ENCODE measurements around the gene RTKN.

The RTKN gene

DNA sequence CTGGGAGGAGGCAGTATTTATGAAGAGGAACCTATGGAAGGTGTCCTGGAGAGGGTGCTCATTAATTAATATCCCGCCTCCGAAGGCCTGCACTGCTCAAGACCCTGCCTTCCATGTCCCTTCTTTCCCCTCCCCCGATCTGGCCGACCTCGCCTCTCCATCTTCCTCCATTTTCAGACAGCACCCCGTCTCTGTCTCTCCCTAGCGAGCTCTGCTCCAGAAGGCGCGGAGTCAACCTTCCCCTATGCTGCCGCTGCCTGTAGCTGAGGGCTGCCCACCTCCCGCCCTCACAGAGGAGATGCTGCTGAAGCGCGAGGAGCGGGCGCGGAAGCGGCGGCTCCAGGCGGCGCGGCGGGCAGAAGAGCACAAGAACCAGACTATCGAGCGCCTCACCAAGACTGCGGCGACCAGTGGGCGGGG, 15.4 kb upstream of the RTKN start:
- H4K20me1 ChIP-seq (ENCODE audit: insufficient read depth, low read length, poor library complexity, severe bottlenecking), result no peaks in the 10 kb centered on the region
- no peaks in the 10 kb centered on the region for H3K27me3 ChIP-seq (ENCODE audit: insufficient read depth, low read length, poor library complexity, severe bottlenecking)
- H3K4me3 ChIP-seq (ENCODE audit: low read length, poor library complexity, severe bottlenecking), result peak overlapping the region; percentile 97
- no peaks in the 10 kb centered on the region for H3K9me2 ChIP-seq (replicated peaks; ENCODE audit: low read depth, low read length)
- no peaks in the 10 kb centered on the region; the same call in 1 of the 2 replicates for H3K36me3 ChIP-seq (ENCODE audit: insufficient read depth, low read length)
- peaks cover 35% of the 10 kb centered on the region for H3K79me2 ChIP-seq (ENCODE audit: insufficient read depth, low read length)
- peak overlapping the region; percentile 95 for H3K9ac ChIP-seq (ENCODE audit: low read depth, low read length, poor library complexity, severe bottlenecking)
- peak overlapping the region; percentile 98 for H3K4me2 ChIP-seq (ENCODE audit: low read depth, low read length, poor library complexity, severe bottlenecking)
- no peaks in the 10 kb centered on the region for H3K9me3 ChIP-seq (ENCODE audit: insufficient read depth, low read depth, low read length)
- H3F3A ChIP-seq (ENCODE audit: low read depth), result peaks cover 9% of the 10 kb centered on the region
- H3K4me1 ChIP-seq (ENCODE audit: insufficient read depth, low read length, poor library complexity, severe bottlenecking), result peaks cover 35% of the 10 kb centered on the region
- no peak for TF ChIP-seq EZH2phosphoT487 (IDR thresholded peaks at IDR 0.05; ENCODE audit: borderline replicate concordance)
- TF ChIP-seq, protein P1, sequence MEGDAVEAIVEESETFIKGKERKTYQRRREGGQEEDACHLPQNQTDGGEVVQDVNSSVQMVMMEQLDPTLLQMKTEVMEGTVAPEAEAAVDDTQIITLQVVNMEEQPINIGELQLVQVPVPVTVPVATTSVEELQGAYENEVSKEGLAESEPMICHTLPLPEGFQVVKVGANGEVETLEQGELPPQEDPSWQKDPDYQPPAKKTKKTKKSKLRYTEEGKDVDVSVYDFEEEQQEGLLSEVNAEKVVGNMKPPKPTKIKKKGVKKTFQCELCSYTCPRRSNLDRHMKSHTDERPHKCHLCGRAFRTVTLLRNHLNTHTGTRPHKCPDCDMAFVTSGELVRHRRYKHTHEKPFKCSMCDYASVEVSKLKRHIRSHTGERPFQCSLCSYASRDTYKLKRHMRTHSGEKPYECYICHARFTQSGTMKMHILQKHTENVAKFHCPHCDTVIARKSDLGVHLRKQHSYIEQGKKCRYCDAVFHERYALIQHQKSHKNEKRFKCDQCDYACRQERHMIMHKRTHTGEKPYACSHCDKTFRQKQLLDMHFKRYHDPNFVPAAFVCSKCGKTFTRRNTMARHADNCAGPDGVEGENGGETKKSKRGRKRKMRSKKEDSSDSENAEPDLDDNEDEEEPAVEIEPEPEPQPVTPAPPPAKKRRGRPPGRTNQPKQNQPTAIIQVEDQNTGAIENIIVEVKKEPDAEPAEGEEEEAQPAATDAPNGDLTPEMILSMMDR (conservative IDR thresholded peaks at IDR 0.05; ENCODE audit: low read length), result no peak
- peak overlapping the region; percentile 38; the same call in 1 of the 2 replicates for H2AFZ ChIP-seq (ENCODE audit: low read length)

DNA sequence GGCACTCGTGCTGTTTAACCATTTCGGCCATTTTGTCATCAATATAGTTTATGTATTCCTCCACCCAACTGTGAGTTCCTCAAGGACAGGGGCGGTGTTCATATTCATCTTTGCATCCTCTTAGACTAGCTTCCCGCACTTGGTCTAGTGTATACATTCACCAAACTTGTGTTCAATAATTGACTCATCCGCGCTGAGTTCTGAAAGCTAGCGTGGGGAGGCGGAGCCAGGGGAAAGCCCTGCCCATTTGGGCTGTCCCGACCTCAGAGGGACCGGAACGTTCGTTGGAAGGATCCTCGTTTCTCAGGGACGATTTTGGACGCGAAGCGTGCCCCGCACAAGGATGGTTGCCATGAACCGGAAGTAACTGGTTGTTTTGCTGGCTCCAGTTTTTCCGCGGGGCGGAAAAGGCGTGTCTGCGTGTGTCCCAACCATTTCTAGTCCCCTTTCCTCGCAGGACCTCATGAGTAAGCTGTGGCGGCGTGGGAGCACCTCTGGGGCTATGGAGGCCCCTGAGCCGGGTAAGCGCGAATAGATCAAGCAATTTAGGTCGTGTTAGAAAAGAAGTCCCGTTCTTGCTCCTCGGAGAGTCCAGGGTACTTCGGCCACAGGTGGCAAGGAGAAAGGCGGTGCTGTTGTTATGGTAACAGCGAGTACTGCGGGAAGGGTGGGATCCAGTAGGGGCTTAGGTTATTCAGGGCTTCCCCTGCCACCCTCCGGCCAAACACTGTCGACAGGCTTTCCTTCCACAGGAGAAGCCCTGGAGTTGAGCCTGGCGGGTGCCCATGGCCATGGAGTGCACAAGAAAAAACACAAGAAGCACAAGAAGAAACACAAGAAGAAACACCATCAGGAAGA, 13.1 kb upstream of the RTKN start, which contains the start of gene INO80B:
TSS of gene INO80B (plus strand) at position 434 of the 858 bp plus-strand sequence. CDS start at position 464, 30 bp downstream.
- H3K4me2 ChIP-seq (ENCODE audit: low read depth, low read length, poor library complexity, severe bottlenecking), result peak within 1 kb of the TSS; percentile 98
- H4K20me1 ChIP-seq (ENCODE audit: insufficient read depth, low read length, poor library complexity, severe bottlenecking), result no peaks in the 10 kb centered on the region
- H3K9me2 ChIP-seq (replicated peaks; ENCODE audit: low read depth, low read length), result no peaks in the 10 kb centered on the region
- peak within 1 kb of the TSS; percentile 76 for H2AFZ ChIP-seq (ENCODE audit: low read length)
- H3K27me3 ChIP-seq (ENCODE audit: insufficient read depth, low read length, poor library complexity, severe bottlenecking), result no peaks in the 10 kb centered on the region
- peak within 1 kb of the TSS; percentile 95 for H3K9ac ChIP-seq (ENCODE audit: low read depth, low read length, poor library complexity, severe bottlenecking)
- no peaks in the 10 kb centered on the region for H3K9me3 ChIP-seq (ENCODE audit: insufficient read depth, low read depth, low read length)
- H3K4me3 ChIP-seq (ENCODE audit: low read length, poor library complexity, severe bottlenecking), result peak within 1 kb of the TSS; percentile 97
- H3K79me2 ChIP-seq (ENCODE audit: insufficient read depth, low read length), result peaks cover 30% of the 10 kb centered on the region
- H3F3A ChIP-seq (ENCODE audit: low read depth), result peaks cover 9% of the 10 kb centered on the region
- no peaks in the 10 kb centered on the region for H3K36me3 ChIP-seq (ENCODE audit: insufficient read depth, low read length)
- no peak for TF ChIP-seq EZH2phosphoT487 (IDR thresholded peaks at IDR 0.05; ENCODE audit: borderline replicate concordance)
- TF ChIP-seq, protein P1 (conservative IDR thresholded peaks at IDR 0.05; ENCODE audit: low read length), result no peak; the same call in 1 of the 2 replicates
- peaks cover 36% of the 10 kb centered on the region for H3K4me1 ChIP-seq (ENCODE audit: insufficient read depth, low read length, poor library complexity, severe bottlenecking)

DNA sequence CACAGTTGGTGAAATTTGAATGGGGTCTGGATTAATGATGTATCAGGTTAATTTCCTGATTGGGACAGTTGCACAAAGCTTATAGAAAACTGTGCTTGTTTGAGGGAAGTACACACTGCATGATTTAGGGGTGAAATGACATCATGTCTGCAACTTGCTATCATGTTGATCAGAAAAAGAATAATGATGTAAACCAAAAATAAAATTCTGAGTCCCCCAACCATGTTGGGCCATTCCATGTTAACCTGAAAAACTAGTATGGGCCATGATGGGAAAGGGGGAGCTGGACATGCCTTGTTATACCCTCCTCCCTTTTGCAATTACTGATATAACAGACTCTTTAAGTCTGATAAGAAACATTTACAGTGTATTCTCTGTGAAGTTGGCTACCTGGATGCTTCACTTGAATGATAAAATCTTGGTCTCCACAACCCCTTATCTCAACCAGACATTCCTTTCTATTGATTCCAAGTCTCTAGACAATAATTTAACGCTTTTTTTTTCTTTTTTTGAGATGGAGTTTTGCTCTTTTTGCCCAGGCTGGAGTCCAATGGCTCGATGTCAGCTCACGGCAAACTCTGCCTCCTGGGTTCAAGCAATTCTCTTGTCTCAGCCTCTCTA, 8.9 kb upstream of the RTKN start:
- peaks cover 18% of the 10 kb centered on the region for H3K4me1 ChIP-seq (ENCODE audit: insufficient read depth, low read length, poor library complexity, severe bottlenecking)
- TF ChIP-seq, protein P1 (conservative IDR thresholded peaks at IDR 0.05; ENCODE audit: low read length), result no peak
- TF ChIP-seq EZH2phosphoT487 (IDR thresholded peaks at IDR 0.05; ENCODE audit: borderline replicate concordance), result no peak
- no peaks in the 10 kb centered on the region for H3K9me2 ChIP-seq (replicated peaks; ENCODE audit: low read depth, low read length)
- no peak overlapping the region for H3K9ac ChIP-seq (ENCODE audit: low read depth, low read length, poor library complexity, severe bottlenecking)
- no peak overlapping the region for H2AFZ ChIP-seq (ENCODE audit: low read length)
- no peaks in the 10 kb centered on the region for H3F3A ChIP-seq (ENCODE audit: low read depth)
- H3K79me2 ChIP-seq (ENCODE audit: insufficient read depth, low read length), result peaks cover 5% of the 10 kb centered on the region; the same call in 1 of the 2 replicates
- no peaks in the 10 kb centered on the region for H4K20me1 ChIP-seq (ENCODE audit: insufficient read depth, low read length, poor library complexity, severe bottlenecking)
- no peak overlapping the region for H3K4me3 ChIP-seq (ENCODE audit: low read length, poor library complexity, severe bottlenecking)
- H3K9me3 ChIP-seq (ENCODE audit: insufficient read depth, low read depth, low read length), result no peaks in the 10 kb centered on the region
- no peak overlapping the region for H3K4me2 ChIP-seq (ENCODE audit: low read depth, low read length, poor library complexity, severe bottlenecking)
- no peaks in the 10 kb centered on the region for H3K27me3 ChIP-seq (ENCODE audit: insufficient read depth, low read length, poor library complexity, severe bottlenecking)
- no peaks in the 10 kb centered on the region for H3K36me3 ChIP-seq (ENCODE audit: insufficient read depth, low read length)

All from Loucy (cell line).